Measurements from ENCODE around the gene UAP1. TPM values are rescaled to one million over a fixed set of nuclear protein-coding genes. Genes with fewer than 3 reads are reported as not detected.
"Not testable (repeated sequence)": the region's sequence is repeated elsewhere in the genome, so short reads cannot be mapped to it uniquely, and the experiment has no call there.

Gene UAP1
- total and polyA plus RNA-seq, 9 donors: 26.5 to 42.2 (median 30.3) TPM

DNA sequence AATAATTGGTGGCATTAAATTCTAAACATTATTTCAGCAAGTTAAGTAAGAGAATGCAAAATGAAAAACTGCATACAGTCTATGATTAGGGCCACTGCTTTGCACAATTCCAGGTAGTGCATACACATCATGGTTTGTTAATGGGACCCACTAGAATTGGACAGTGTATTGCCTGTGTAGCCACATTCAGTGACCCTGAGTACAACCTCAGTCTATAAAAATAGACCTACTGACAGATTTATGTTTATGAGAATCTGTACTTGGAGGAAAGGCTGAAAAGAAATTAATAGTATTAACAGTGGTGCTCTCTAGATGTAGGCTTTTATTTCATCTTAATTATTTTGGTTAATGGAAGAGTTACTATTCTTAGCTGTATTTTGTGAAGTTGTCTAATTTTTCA lies 18.8 kb downstream of the UAP1 start:
- Histone ChIP-seq H3K4me3 (ENCODE audit: low read length) (no peak overlapping the region), H3K4me1 (ENCODE audit: control insufficient read depth, insufficient read depth, low read length) (peaks cover 4% of the 10 kb centered on the region), H3K36me3 (ENCODE audit: control insufficient read depth, insufficient read depth, low read length) (peaks cover 16% of the 10 kb centered on the region), H3K27ac (ENCODE audit: low read length) (no peak overlapping the region), H3K27me3 (ENCODE audit: control insufficient read depth, insufficient read depth, low read length) (no peaks in the 10 kb centered on the region), H3K9me3 (replicated peaks; ENCODE audit: control insufficient read depth, low read depth, low read length) (no peaks in the 10 kb centered on the region)
- no peak for DNase-seq

DNA sequence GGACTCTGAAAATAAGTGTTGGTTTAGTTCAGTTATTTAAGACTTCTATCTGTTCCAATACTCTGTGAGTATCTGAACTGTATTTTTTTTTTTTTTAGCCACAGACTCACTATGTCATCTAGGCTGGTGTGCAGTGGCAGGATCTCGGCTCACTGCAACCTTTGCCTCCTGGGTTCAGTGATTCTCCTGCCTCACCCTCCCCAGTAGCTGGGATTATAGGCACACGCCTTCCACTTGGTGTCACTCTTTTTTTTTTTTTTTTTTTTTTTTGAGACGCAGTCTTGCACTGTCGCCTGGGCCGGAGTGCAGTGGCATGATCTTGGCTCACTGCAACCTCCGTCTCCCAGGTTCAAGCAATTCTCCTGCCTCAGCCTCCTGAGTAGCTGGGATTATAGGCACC lies 21.4 kb downstream of the UAP1 start:
- WGBS (ENCODE audit: insufficient coverage): 90% methylated on average over 4 of the region's 6 CpGs
- DNase-seq; H3K4me3 ChIP-seq (ENCODE audit: low read length); H3K27ac ChIP-seq (ENCODE audit: low read length); H3K4me1 ChIP-seq (ENCODE audit: control insufficient read depth, insufficient read depth, low read length); H3K9me3 ChIP-seq (replicated peaks; ENCODE audit: control insufficient read depth, low read depth, low read length); H3K27me3 ChIP-seq (ENCODE audit: control insufficient read depth, insufficient read depth, low read length): not testable (repeated sequence)
- peaks cover 18% of the 10 kb centered on the region for H3K36me3 ChIP-seq (ENCODE audit: control insufficient read depth, insufficient read depth, low read length)

DNA sequence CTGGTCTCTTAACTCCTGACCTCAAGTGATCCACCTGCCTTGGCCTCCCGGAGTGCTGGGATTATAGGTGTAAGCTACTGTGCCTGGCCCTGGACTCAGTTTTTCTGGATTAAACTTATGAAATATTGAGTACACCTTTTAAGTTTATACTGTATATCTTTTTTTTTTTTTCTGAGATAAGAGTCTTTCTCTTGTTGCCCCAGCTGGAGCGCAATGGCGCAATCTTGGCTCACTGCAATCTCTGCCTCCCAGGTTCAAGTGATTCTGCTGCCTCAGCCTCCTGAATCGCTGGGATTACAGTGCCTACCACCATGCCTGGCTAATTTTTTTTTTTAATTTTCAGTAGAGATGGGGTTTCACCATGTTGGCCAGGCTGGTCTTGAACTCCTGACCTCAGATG lies 23.6 kb downstream of the UAP1 start:
- no CpG with 5 or more reads among the region's 4 CpGs for WGBS (ENCODE audit: insufficient coverage)
- not testable (repeated sequence) for H3K4me1 ChIP-seq (ENCODE audit: control insufficient read depth, insufficient read depth, low read length); H3K27me3 ChIP-seq (ENCODE audit: control insufficient read depth, insufficient read depth, low read length); H3K27ac ChIP-seq (ENCODE audit: low read length); H3K9me3 ChIP-seq (replicated peaks; ENCODE audit: control insufficient read depth, low read depth, low read length); DNase-seq; H3K4me3 ChIP-seq (ENCODE audit: low read length)
- H3K36me3 ChIP-seq (ENCODE audit: control insufficient read depth, insufficient read depth, low read length): peaks cover 17% of the 10 kb centered on the region

DNA sequence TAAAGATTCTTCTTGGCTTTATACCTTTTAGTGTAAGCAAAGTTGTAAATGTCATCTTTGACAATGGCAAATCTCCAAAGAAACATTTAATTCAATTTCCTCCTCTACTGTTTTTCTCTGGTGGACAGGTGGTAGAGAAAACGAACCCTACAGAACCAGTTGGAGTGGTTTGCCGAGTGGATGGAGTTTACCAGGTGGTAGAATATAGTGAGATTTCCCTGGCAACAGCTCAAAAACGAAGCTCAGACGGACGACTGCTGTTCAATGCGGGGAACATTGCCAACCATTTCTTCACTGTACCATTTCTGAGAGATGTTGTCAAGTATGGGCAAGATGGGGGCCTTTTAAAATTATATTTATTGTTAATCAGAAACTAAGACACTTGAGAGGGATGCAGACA lies 25.8 kb downstream of the UAP1 start:
- Histone ChIP-seq H3K36me3 (ENCODE audit: control insufficient read depth, insufficient read depth, low read length) (peaks cover 21% of the 10 kb centered on the region), H3K4me1 (ENCODE audit: control insufficient read depth, insufficient read depth, low read length) (no peaks in the 10 kb centered on the region), H3K27ac (ENCODE audit: low read length) (no peak overlapping the region), H3K4me3 (ENCODE audit: low read length) (no peak overlapping the region), H3K9me3 (replicated peaks; ENCODE audit: control insufficient read depth, low read depth, low read length) (no peaks in the 10 kb centered on the region), H3K27me3 (ENCODE audit: control insufficient read depth, insufficient read depth, low read length) (no peaks in the 10 kb centered on the region)
- no peak for DNase-seq
- 50% methylated on average over 1 of the region's 6 CpGs for WGBS (ENCODE audit: insufficient coverage)

DNA sequence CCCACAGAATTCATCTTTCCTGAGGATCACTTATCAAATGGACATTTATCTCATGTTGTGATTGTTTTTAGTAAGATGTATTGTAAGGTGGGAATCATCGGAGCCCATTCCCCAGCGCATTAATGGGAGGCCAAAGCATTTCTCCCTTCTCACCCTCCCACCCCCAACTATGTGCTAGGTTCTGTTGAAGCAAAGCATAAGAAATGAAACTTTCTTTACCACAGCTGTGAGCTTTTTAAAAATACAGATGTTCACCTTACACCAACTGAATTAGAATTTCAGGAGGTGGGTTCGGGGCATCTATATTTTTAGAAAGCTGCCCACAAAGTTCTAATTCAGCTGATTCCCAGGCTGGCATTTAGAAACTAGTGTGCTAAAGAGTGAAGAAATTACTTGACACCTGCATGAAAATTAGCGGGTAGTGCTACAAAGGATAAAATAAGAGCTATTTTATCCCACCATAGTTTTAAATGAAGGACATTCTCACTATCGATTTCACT lies 26.3 kb downstream of the UAP1 start:
- H3K4me3 ChIP-seq (ENCODE audit: low read length): no peak overlapping the region
- DNase-seq: no peak
- H3K36me3 ChIP-seq (ENCODE audit: control insufficient read depth, insufficient read depth, low read length): peaks cover 25% of the 10 kb centered on the region
- no peak overlapping the region for H3K27ac ChIP-seq (ENCODE audit: low read length)
- H3K4me1 ChIP-seq (ENCODE audit: control insufficient read depth, insufficient read depth, low read length): no peaks in the 10 kb centered on the region
- H3K9me3 ChIP-seq (replicated peaks; ENCODE audit: control insufficient read depth, low read depth, low read length): no peaks in the 10 kb centered on the region
- WGBS (ENCODE audit: insufficient coverage): no CpG with 5 or more reads among the region's 5 CpGs
- no peaks in the 10 kb centered on the region for H3K27me3 ChIP-seq (ENCODE audit: control insufficient read depth, insufficient read depth, low read length)

DNA sequence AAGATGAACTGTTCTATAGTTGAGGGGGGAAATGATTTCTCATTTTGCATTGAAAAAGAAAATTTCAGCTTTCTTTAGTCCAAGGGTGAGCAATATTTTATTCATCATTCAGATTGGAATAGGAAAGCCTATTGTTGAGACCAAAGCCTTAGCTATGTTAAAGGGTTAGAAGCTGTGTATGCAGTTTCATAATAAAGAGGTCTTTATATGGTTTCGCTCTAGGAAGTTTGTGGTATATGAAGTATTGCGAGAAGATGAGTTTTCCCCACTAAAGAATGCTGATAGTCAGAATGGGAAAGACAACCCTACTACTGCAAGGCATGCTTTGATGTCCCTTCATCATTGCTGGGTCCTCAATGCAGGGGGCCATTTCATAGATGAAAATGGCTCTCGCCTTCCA lies 28.6 kb downstream of the UAP1 start:
- Histone ChIP-seq H3K9me3 (replicated peaks; ENCODE audit: control insufficient read depth, low read depth, low read length) (no peaks in the 10 kb centered on the region), H3K36me3 (ENCODE audit: control insufficient read depth, insufficient read depth, low read length) (peaks cover 29% of the 10 kb centered on the region), H3K27ac (ENCODE audit: low read length) (no peak overlapping the region), H3K4me1 (ENCODE audit: control insufficient read depth, insufficient read depth, low read length) (no peaks in the 10 kb centered on the region), H3K27me3 (ENCODE audit: control insufficient read depth, insufficient read depth, low read length) (no peaks in the 10 kb centered on the region), H3K4me3 (ENCODE audit: low read length) (no peak overlapping the region)
- DNase-seq: no peak
- no CpG with 5 or more reads among the region's 3 CpGs for WGBS (ENCODE audit: insufficient coverage)

DNA sequence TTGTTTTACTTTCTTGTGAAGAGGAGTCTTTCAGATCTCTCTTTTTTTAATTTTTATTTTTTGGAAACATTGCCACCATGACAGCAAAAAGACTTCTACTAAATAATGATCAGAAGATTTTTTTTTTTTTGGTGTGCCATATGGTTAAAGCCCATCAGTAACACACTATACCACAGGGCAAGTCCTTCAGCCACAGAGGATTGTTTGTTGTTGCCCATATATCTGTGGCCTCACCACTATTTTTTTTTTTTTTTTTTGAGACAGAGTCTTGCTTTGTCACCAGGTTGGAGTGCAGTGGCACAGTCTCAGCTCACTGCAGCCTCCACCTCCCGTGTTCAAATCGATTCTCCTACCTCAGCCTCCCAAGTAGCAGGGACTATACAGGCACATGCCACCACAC lies 29.2 kb downstream of the UAP1 start:
- Histone ChIP-seq H3K4me1 (ENCODE audit: control insufficient read depth, insufficient read depth, low read length) (no peaks in the 10 kb centered on the region), H3K27ac (ENCODE audit: low read length) (no peak overlapping the region), H3K9me3 (replicated peaks; ENCODE audit: control insufficient read depth, low read depth, low read length) (no peaks in the 10 kb centered on the region), H3K36me3 (ENCODE audit: control insufficient read depth, insufficient read depth, low read length) (peaks cover 29% of the 10 kb centered on the region), H3K4me3 (ENCODE audit: low read length) (no peak overlapping the region), H3K27me3 (ENCODE audit: control insufficient read depth, insufficient read depth, low read length) (no peaks in the 10 kb centered on the region)
- WGBS (ENCODE audit: insufficient coverage): no CpG with 5 or more reads among the region's 2 CpGs
- DNase-seq: no peak

DNA sequence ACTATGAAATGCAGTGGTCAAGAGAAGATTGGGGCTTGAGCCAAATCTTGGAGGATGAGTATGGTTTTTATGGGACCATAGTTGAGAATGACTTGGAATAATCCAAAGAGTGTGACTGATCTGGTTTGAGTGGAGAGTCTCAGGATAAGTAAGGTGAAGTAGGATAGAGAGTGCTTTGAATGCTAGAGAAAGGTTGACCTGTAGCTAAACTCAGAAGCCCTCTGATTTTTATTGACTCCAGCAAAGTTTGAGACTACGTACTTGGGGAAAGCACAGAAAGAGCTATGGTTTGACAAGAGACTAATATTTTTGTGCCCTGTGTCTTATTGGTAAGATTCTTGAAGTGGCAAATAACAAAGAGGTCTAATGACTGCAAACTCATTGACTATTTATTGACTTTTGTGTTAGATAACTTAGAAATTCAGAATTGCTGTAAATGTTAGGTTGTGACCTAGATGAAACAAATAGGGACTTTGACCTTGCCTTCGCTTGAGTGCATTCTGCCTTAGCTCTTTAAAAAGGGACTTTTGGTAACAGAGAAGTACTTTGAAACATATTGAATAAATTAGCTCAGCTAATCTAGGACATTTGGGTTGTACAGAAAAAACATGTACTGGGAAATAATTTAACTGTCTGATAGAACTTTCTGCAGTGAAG lies 35.1 kb downstream of the UAP1 start:
- Histone ChIP-seq H3K27ac (ENCODE audit: low read length) (no peak overlapping the region), H3K27me3 (ENCODE audit: control insufficient read depth, insufficient read depth, low read length) (no peaks in the 10 kb centered on the region), H3K9me3 (replicated peaks; ENCODE audit: control insufficient read depth, low read depth, low read length) (no peaks in the 10 kb centered on the region), H3K36me3 (ENCODE audit: control insufficient read depth, insufficient read depth, low read length) (peaks cover 34% of the 10 kb centered on the region), H3K4me1 (ENCODE audit: control insufficient read depth, insufficient read depth, low read length) (no peaks in the 10 kb centered on the region), H3K4me3 (ENCODE audit: low read length) (no peak overlapping the region)
- WGBS (ENCODE audit: insufficient coverage): 100% methylated on average over 1 of the region's 2 CpGs
- DNase-seq: peak; percentile 19

DNA sequence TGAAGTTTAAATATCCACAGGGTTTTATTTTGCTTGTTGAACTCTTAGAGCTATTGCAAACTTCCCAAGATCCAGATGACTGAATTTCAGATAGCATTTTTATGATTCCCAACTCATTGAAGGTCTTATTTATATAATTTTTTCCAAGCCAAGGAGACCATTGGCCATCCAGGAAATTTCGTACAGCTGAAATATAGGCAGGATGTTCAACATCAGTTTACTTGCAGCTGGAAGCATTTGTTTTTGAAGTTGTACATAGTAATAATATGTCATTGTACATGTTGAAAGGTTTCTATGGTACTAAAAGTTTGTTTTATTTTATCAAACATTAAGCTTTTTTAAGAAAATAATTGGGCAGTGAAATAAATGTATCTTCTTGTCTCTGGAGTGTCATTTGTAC lies 37.9 kb downstream of the UAP1 start:
- H3K36me3 ChIP-seq (ENCODE audit: control insufficient read depth, insufficient read depth, low read length): peaks cover 19% of the 10 kb centered on the region
- DNase-seq: peak; percentile 93
- H3K9me3 ChIP-seq (replicated peaks; ENCODE audit: control insufficient read depth, low read depth, low read length): no peaks in the 10 kb centered on the region
- no peaks in the 10 kb centered on the region for H3K27me3 ChIP-seq (ENCODE audit: control insufficient read depth, insufficient read depth, low read length)
- peak overlapping the region; percentile 50 for H3K27ac ChIP-seq (ENCODE audit: low read length)
- no CpG with 5 or more reads among the region's 1 CpG for WGBS (ENCODE audit: insufficient coverage)
- H3K4me3 ChIP-seq (ENCODE audit: low read length): no peak overlapping the region
- no peaks in the 10 kb centered on the region for H3K4me1 ChIP-seq (ENCODE audit: control insufficient read depth, insufficient read depth, low read length)

DNA sequence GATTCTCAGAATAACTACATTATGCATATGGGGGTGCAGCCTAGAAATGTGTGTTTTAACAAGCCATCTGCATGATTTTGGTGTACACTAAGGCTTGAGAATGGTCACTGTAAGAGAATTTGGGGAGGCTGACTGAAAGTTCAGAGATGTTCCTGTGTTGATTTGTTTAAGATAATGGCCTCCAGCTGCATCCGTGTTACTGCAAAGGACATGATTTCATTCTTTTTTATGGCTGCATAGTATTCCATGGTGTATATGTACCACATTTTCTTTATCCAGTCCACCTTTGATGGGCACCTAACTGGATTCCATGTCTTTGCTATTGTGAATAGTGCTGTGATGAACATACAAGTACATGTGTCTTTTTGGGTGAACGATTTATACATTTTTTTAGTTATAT lies 41.6 kb downstream of the UAP1 start:
- not testable (repeated sequence) for H3K4me1 ChIP-seq (ENCODE audit: control insufficient read depth, insufficient read depth, low read length)
- WGBS (ENCODE audit: insufficient coverage): no CpG with 5 or more reads among the region's 2 CpGs
- peaks cover 12% of the 10 kb centered on the region for H3K36me3 ChIP-seq (ENCODE audit: control insufficient read depth, insufficient read depth, low read length)

More for the DNA sequence above, 41.6 kb downstream of the UAP1 start:
- not testable (repeated sequence) for H3K27me3 ChIP-seq (ENCODE audit: control insufficient read depth, insufficient read depth, low read length); H3K9me3 ChIP-seq (replicated peaks; ENCODE audit: control insufficient read depth, low read depth, low read length); H3K4me3 ChIP-seq (ENCODE audit: low read length); DNase-seq; H3K27ac ChIP-seq (ENCODE audit: low read length)
